Esophagus muscularis mucosa (tissue), 4 donors: ENCODE measurements around the gene NID1. TPM values are rescaled to one million over a fixed set of nuclear protein-coding genes. Genes with fewer than 3 reads are reported as not detected.

Experiments used
- DNase-seq: peaks from one replicate; pipeline ENCODE4 v3.0.0-alpha.2; 2017; ENCODE audit errors: extremely low spot score
- H3K27ac ChIP-seq, 4 donors: fragments of 200-600 bp; sonication (generic); replicated peaks in 1 of 4; 1 replicate in 3 of 4; 2 replicates in 1 of 4; pipeline ENCODE4 v1.5.1; 2016 to 2019; ENCODE audit warnings: mild to moderate bottlenecking in 1 of 4
- H3K27me3 ChIP-seq, 4 donors: fragments of 200-600 bp; sonication (generic); one replicate each; pipeline versions ENCODE4 v1.5.1 to v1.6.0; 2016 to 2019
- H3K36me3 ChIP-seq, 4 donors: fragments of 200-600 bp; sonication (generic); one replicate each; pipeline ENCODE4 v1.5.1; 2016 to 2019
- H3K4me1 ChIP-seq, 4 donors: fragments of 200-600 bp; sonication (generic); one replicate each; pipeline ENCODE4 v1.5.1; 2016 to 2019
- H3K4me3 ChIP-seq, 4 donors: fragments of 200-600 bp; sonication (generic); 1 replicate in 2 of 4; 2 replicates in 2 of 4; pipeline ENCODE4 v1.5.1; 2016 to 2019; ENCODE audit warnings: mild to moderate bottlenecking in 4 of 4, moderate library complexity in 1 of 4
- H3K9me3 ChIP-seq, 4 donors: fragments of 200-600 bp; sonication (generic); 1 replicate in 3 of 4; 2 replicates in 1 of 4; pipeline ENCODE4 v1.5.1; 2016 to 2019
- CTCF ChIP-seq, 3 experiments: fragments of 200-600 bp in 2 of 3; fragments of 450-650 bp in 1 of 3; sonication (generic) in 2 of 3; IDR thresholded peaks; one replicate each; pipeline ENCODE4 v1.5.1; 2017 to 2019; ENCODE audit warnings: antibody characterized with exemption in 3 of 3, mild to moderate bottlenecking in 2 of 3, moderate library complexity in 1 of 3
- EP300 ChIP-seq: sonication (generic); formaldehyde crosslinking; IDR thresholded peaks from one replicate; pipeline ENCODE4 v1.6.1; 2017; ENCODE audit warnings: antibody characterized with exemption
- POLR2A ChIP-seq: fragments of 450-650 bp; IDR thresholded peaks from one replicate; pipeline ENCODE4 v1.6.1; 2017; ENCODE audit warnings: antibody characterized with exemption, moderate library complexity, mild to moderate bottlenecking, low read depth
- POLR2AphosphoS5 ChIP-seq, 2 donors: sonication (generic); formaldehyde crosslinking; IDR thresholded peaks; one replicate each; pipeline ENCODE4 v1.6.1; 2017; ENCODE audit warnings: antibody characterized with exemption in 2 of 2
- WGBS: methylation state at CpG from one replicate; pipeline ENCODE4 v1.1.5; 2018; 5-methylcytosine and 5-hydroxymethylcytosine counted together
- intact Hi-C: fragments of 100-400 bp; cut with DNase I; formaldehyde crosslinking; loops from one replicate; pipeline ENCODE4 v1.15.1; 2023
- total RNA-seq, 4 donors: library from RNA; depleted of rRNA; stranded (reverse); fragments of >200 nt; gene quantifications; one replicate each; pipeline versions ENCODE4 v1.1.0 to v1.2.1, GENCODE V29; 2016

Gene NID1
- total RNA-seq, 4 donors from 2014 or later, result 187 to 390 (median 287) TPM

- DNase-seq, result no peak
- 74% methylated on average over 4 of the region's 4 CpGs for WGBS
- H3K36me3 ChIP-seq, result peaks cover 36 to 99% (median 81%) of the 10 kb centered on the region in 4 donors
- H3K4me3 ChIP-seq, result no peak overlapping the region
- TF ChIP-seq POLR2A, result no peak
- TF ChIP-seq EP300, result no peak
- no peak for TF ChIP-seq POLR2AphosphoS5 (IDR thresholded peaks at IDR 0.05)
- TF ChIP-seq CTCF (IDR thresholded peaks at IDR 0.05), result no peak
- intact Hi-C loops, result loop anchor here (5.0 kb wide), 1 partner anchor 47 kb away; no protein-coding TSS in a partner anchor
- no peaks in the 10 kb centered on the region for H3K9me3 ChIP-seq
- H3K27me3 ChIP-seq, result no peaks in the 10 kb centered on the region
- H3K27ac ChIP-seq, result peak overlapping the region; percentile 75 to 86 (median 79)
- peaks cover 26 to 60% (median 51%) of the 10 kb centered on the region in 4 donors for H3K4me1 ChIP-seq
Measured at GRCh38 chr1:236015539-236015938, 49.4 kb downstream of the NID1 start.

GRCh38 chr1:236013330-236013729, 51.6 kb downstream of the NID1 start:
- DNase-seq, result no peak
- WGBS, result 95% methylated on average over 4 of the region's 4 CpGs
- H3K9me3 ChIP-seq, result no peaks in the 10 kb centered on the region
- intact Hi-C loops, result no loop called here
- peaks cover 46 to 100% (median 84%) of the 10 kb centered on the region in 4 donors for H3K36me3 ChIP-seq
- no peaks in the 10 kb centered on the region for H3K27me3 ChIP-seq
- H3K4me3 ChIP-seq, result no peak overlapping the region
- H3K27ac ChIP-seq, result peak overlapping the region in 3 of 4 donors; percentile 41 to 86 (median 79)
- peaks cover 16 to 47% (median 40%) of the 10 kb centered on the region in 4 donors for H3K4me1 ChIP-seq
- TF ChIP-seq POLR2A, result no peak
- TF ChIP-seq POLR2AphosphoS5 (IDR thresholded peaks at IDR 0.05), result peak in 1 of 2 donors; percentile 10

DNA sequence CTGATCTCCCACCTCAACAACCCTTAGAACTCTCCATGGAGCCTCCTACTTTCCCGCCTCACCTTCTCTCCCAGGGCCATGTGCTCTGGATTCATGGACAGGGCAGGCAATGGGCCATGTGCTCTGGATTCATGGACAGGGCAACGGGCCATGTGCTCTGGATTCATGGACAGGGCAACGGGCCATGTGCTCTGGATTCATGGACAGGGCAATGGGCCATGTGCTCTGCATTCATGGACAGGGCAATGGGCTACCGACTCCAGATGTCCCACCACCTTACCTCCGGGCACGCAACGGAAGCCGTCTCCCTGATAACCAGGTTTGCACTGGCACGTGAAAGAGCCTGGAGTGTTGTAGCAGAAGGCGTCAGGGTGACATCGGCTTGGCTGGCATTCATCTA, 53.2 kb downstream of the NID1 start:
- Histone ChIP-seq H3K4me3 (no peak overlapping the region), H3K36me3 (peaks cover 53 to 100% (median 86%) of the 10 kb centered on the region in 4 donors), H3K9me3 (no peaks in the 10 kb centered on the region), H3K27ac (peak overlapping the region in 3 of 4 donors; percentile 70 to 86 (median 76)), H3K4me1 (peaks cover 6 to 30% (median 26%) of the 10 kb centered on the region in 4 donors), H3K27me3 (no peaks in the 10 kb centered on the region)
- 93% methylated on average over 6 of the region's 11 CpGs for WGBS
- intact Hi-C loops, result no loop called here
- TF ChIP-seq POLR2A (no peak), CTCF (IDR thresholded peaks at IDR 0.05) (no peak), POLR2AphosphoS5 (IDR thresholded peaks at IDR 0.05) (peak in 1 of 2 donors; percentile 9), EP300 (no peak)
- no peak for DNase-seq

- TF ChIP-seq EP300 (no peak), POLR2AphosphoS5 (IDR thresholded peaks at IDR 0.05) (no peak), CTCF (IDR thresholded peaks at IDR 0.05) (no peak), POLR2A (no peak)
- Histone ChIP-seq H3K4me3 (no peak overlapping the region), H3K27ac (peak overlapping the region; percentile 62 to 86 (median 73)), H3K9me3 (no peaks in the 10 kb centered on the region), H3K4me1 (peaks cover 5 to 20% (median 15%) of the 10 kb centered on the region in 4 donors), H3K27me3 (no peaks in the 10 kb centered on the region), H3K36me3 (peaks cover 53 to 96% (median 83%) of the 10 kb centered on the region in 4 donors)
- 71% methylated on average over 7 of the region's 7 CpGs for WGBS
- intact Hi-C loops, result no loop called here
- DNase-seq, result no peak
Measured at GRCh38 chr1:236010443-236010842, 54.4 kb downstream of the NID1 start.

- Histone ChIP-seq H3K9me3 (no peaks in the 10 kb centered on the region), H3K27me3 (no peaks in the 10 kb centered on the region), H3K36me3 (peaks cover 51 to 96% (median 82%) of the 10 kb centered on the region in 4 donors), H3K4me1 (peaks cover 5 to 14% (median 10%) of the 10 kb centered on the region in 4 donors), H3K4me3 (no peak overlapping the region), H3K27ac (peak overlapping the region; percentile 62 to 86 (median 73))
- WGBS, result 54% methylated on average over 2 of the region's 2 CpGs
- TF ChIP-seq EP300 (no peak), POLR2AphosphoS5 (IDR thresholded peaks at IDR 0.05) (peak in 1 of 2 donors; percentile 28)
- intact Hi-C loops, result no loop called here
- no peak for DNase-seq
Measured at GRCh38 chr1:236009857-236010256, 55.0 kb downstream of the NID1 start.

GRCh38 chr1:236009191-236009590, 55.7 kb downstream of the NID1 start:
- Histone ChIP-seq H3K27ac (peak overlapping the region; percentile 48 to 86 (median 69)), H3K4me3 (no peak overlapping the region), H3K27me3 (no peaks in the 10 kb centered on the region), H3K9me3 (no peaks in the 10 kb centered on the region), H3K4me1 (peaks cover 4 to 13% (median 8%) of the 10 kb centered on the region in 4 donors), H3K36me3 (peaks cover 50 to 92% (median 81%) of the 10 kb centered on the region in 4 donors)
- TF ChIP-seq CTCF (IDR thresholded peaks at IDR 0.05), result no peak
- no peak for DNase-seq
- intact Hi-C loops, result no loop called here
- 59% methylated on average over 5 of the region's 5 CpGs for WGBS
